NCI-H2029 treated with DMSO at 0.1 percent for 48 hours (cell line): ENCODE measurements around the gene PPM1H.
"Not testable (repeated sequence)": the region's sequence is repeated elsewhere in the genome, so short reads cannot be mapped to it uniquely, and the experiment has no call there.

Experiments
- DNase-seq: peaks from one replicate; lab custom pipeline; 2025; lab: John Stamatoyannopoulos, UW

Gene PPM1H

GRCh38 chr12:62934799-62935674 lies at the start of gene PPM1H:
PPM1H (minus strand) TSS chr12:62935150; CDS start chr12:62934736, 414 bp downstream.
- peak; percentile 84 for DNase-seq

GRCh38 chr12:62983594-62983993 lies 48.6 kb upstream of the PPM1H start:
- DNase-seq, result no peak

GRCh38 chr12:62978768-62979167 lies 43.8 kb upstream of the PPM1H start:
- DNase-seq, result no peak

DNA sequence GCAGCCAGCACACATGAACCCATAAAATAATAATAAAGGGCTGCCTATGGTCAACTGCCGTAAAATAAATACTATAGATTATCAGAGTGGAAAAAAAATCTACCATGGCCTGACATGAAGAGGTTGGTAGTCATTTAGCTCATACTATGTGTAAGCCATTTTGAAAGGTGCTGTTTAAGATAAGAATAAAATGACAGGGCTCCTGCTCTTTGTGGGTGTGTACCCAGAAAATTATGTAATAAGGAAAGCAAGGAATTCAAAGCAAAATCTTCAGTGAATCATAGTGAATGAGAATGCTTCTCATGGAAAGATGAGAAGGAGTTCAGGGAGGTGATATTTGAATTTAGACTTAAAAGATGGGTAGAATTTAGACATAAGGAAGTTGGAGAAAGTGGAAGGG lies 42.9 kb upstream of the PPM1H start:
- DNase-seq, result no peak

GRCh38 chr12:62977418-62977817 lies 42.5 kb upstream of the PPM1H start:
- DNase-seq, result peak; percentile 56

DNA sequence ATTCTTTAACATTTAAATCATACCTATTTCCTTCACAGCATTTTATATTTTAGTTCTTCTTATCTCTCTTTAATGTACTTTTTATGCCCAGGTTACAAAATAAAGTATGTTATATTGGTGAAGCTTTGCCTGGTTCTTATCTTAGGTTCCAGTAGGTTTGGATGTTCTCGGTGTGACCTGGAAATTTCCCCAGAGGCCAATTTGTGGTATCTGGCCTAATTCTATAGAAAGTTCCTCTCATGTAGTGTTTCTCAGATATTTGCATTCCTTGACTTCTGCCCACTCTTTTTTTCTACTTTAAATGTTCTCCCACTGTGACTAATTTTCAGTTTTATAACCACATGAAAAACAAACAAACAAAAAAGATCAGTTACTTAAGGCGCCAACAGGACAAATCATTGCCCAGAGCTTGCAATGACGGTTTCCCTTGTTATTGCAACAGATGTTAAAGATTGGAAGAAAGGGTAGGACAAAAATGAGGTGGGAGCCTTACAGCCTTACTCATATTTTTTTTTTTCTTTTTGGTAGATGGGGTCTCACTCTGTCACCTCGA lies 41.2 kb upstream of the PPM1H start:
- no peak for DNase-seq

DNA sequence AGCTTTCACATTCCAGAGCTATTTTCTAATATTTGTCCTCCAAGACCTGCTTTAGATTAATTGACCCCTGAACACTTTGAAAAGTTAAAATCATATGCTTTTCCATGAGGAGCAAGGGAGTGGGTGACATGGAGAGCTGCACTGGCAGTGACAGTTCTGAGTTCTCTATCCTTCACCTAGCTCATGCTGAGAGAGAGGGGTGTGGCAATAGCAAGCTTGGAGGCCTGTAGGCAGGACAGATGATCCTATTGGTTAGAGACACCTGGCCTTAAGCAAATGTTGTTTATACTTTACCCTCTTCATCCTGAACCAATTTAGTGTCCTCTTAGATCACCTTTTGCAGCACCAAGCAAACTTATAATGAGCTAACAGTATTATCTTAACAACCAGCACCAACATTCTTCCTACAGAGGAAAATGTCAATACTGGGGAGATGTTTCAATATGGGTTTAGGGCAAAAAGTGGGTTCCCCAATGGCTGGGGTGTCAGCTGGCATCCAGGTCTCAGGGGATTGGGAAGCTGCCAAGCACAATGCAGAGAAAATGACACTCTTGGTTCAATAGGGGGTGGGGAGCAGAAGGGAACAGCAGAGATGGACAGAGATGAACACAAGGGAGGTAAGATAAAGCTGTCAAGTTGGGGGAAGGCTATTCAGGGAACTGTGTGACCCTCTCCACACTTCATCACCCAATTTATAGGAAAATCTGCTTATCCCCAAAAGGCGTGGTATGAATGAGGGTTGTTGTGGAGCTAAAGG lies 37.0 kb upstream of the PPM1H start:
- peak; percentile 14 for DNase-seq

- no peak for DNase-seq
Observed at GRCh38 chr12:62969695-62970094, 34.7 kb upstream of the PPM1H start.

GRCh38 chr12:62967701-62968100 lies 32.8 kb upstream of the PPM1H start:
- DNase-seq, result no peak

DNA sequence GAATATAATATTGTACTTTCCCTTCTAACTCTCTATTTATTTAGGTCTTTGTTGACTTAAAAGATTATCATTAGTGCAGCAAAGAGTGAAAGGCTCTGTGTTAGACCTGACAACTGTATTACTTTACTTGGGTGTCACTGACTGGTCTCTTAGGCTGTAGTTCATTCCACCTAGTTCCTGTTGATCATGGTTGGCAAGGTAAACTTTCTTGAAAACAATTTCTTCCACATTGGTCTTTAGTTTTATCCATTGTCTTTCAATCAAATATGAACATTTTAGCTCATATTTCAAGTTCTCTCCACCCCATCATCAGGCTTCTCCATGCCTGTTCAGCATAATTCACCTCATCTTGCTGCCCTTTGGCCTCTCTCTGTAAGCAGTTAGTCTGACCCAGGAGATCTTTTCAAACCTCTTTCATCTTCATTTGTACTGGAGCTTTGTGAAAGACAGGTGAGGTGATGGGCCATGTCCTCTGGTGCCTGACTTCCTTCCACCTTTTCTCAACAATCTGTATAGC lies 32.1 kb upstream of the PPM1H start:
- no peak for DNase-seq

DNA sequence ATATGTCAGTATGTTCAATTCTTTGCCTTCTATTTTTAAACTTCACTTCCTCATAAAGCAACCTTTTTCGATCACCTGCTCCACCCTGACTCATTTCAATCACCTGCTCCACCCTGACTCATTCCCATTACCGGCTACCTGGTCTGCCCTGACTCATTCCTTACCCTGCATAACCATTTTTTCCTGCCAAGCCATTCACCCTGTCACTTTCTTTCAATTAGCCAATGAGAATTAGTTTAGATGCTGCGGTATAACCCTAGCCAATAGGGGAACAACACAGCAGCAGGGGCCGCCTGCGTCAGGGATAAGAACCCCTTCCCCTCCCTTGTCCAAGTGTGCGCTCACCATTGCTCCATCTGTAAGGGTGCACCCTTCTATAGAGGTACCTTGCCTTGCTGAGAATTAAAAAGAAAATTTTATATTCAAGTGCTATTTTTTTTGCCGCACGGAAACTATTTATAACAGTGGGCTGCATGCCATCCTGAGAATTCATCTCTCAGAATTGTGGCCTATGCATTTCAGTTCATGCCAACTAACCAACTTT lies 31.6 kb upstream of the PPM1H start:
- not testable (repeated sequence) for DNase-seq

DNA sequence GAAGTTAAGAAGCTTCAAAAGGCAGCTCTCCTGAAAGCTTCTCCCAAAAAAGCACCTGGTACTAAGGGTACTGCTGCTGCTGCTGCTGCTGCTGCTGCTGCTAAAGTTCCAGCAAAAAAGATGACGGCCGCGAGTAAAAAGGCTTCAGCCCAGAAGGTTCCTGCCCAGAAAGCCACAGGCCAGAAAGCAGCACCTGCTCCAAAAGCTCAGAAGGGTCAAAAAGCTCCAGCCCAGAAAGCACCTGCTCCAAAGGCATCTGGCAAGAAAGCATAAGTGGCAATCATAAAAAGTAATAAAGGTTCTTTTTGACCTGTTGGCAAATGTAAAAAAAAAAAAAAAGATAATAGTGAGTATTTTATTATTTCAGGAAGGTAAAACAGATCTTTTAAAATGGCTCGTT lies 30.8 kb upstream of the PPM1H start:
- not testable (repeated sequence) for DNase-seq

GRCh38 chr12:62965242-62965641 lies 30.3 kb upstream of the PPM1H start:
- not testable (repeated sequence) for DNase-seq

- DNase-seq, result no peak
Observed at GRCh38 chr12:62963486-62964041, 28.6 kb upstream of the PPM1H start.

GRCh38 chr12:62960324-62960723 lies 25.4 kb upstream of the PPM1H start:
- no peak for DNase-seq

- DNase-seq, result no peak
Observed at GRCh38 chr12:62959745-62960144, 24.8 kb upstream of the PPM1H start.

DNA sequence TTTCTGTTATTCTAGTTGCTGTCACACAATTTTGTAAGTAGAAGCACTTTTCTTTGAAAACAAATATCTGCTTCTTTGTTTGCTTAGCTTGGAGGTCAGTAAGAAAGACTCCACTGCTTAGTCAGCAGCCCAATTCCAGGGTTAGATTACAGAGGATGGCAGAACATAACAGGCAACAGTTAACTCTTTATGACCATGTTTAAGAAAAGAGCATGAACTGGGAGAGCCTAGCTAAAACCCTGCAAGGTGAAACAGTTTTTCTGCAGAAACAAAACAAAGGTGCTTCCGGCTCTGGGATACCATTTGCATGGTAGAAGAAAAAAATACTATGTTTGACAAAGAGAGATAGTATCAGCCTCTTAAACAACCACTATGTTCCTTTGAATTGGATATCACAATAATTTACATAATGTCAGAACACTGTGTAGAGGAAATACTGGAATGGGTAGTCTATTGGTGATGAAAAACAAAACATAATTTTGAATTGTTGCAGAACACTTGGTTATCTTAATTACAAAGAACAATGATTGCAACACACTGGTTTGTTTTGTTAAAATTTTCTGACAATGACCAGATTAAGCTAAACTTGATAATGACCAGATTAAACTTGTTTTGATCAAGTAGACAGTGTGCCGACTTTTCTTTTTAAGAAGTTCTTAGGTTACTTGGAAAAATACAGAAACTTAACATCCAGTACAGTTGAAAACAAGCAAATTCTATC lies 22.4 kb upstream of the PPM1H start:
- peak; percentile 11 for DNase-seq

DNA sequence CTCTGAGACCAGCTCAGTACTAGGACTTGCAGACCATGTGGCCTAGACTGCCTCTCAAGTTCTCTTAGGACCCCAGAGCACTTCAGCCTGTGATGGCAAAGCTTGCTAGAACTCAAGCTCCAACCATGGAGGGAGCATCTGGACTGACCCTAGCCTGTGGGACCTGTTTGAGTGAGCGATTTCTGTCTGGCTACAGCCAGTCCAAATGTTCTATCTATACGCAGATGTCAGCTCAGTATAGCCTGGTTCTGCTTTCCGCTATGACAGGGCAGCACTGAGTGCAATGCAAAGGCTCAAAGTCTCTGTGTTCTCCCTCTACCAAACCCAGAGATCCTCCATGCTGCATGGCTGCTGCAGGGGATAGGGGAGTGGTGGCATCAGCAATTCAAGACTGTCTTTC lies 20.7 kb upstream of the PPM1H start:
- no peak for DNase-seq

DNA sequence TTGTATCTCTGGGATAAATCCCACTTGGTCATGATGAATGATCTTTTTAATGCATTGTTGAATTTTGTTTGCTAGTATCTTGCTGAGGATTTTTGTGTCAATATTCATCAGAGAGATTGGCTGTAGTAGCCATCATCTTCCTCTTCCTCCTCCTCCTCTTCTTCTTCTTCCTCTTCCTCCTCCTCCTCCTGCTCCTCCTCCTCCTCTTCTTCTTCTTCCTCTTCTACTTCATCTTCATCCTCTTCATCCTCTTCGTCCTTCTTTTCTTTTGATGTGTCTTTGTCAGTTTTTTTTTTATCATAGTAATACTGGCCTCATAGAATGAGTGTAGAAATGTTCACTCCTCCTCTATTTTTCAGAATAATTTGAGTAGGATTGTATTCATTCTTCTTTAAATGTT lies 15.4 kb upstream of the PPM1H start:
- no peak for DNase-seq

- DNase-seq, result no peak
Observed at GRCh38 chr12:62948123-62948522, 13.2 kb upstream of the PPM1H start.

- no peak for DNase-seq
Observed at GRCh38 chr12:62947364-62947763, 12.4 kb upstream of the PPM1H start.
